ENCODE results near the gene TSPAN9.

DNA sequence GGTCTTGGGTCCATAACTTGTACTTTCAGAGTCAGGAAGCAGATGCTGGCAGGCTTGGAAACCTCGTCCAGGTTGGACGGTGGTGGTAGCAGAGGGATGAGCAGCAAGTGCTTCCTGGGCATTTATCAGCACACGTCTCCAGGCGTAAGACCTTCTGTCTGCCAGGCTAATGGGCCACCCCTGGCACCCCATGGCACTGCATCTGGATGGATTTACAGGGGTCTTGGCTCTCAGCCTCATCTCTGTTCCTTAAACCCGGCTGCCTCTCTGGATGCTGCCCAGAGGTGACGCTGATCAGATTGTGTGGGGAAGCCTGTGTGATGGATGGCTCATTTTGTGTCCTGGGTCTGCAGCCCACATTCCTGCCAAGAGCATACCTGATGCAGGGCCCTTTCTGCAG, 145.1 kb downstream of the TSPAN9 start:
- TF ChIP-seq, protein P1, sequence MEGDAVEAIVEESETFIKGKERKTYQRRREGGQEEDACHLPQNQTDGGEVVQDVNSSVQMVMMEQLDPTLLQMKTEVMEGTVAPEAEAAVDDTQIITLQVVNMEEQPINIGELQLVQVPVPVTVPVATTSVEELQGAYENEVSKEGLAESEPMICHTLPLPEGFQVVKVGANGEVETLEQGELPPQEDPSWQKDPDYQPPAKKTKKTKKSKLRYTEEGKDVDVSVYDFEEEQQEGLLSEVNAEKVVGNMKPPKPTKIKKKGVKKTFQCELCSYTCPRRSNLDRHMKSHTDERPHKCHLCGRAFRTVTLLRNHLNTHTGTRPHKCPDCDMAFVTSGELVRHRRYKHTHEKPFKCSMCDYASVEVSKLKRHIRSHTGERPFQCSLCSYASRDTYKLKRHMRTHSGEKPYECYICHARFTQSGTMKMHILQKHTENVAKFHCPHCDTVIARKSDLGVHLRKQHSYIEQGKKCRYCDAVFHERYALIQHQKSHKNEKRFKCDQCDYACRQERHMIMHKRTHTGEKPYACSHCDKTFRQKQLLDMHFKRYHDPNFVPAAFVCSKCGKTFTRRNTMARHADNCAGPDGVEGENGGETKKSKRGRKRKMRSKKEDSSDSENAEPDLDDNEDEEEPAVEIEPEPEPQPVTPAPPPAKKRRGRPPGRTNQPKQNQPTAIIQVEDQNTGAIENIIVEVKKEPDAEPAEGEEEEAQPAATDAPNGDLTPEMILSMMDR (IDR thresholded peaks at IDR 0.05) = no peak
- no peak for TF ChIP-seq POLR2A (IDR thresholded peaks at IDR 0.05)
- no peak for TF ChIP-seq EP300 (IDR thresholded peaks at IDR 0.05)
